ENCODE data around the gene VMO1.

VMO1 gene

DNA sequence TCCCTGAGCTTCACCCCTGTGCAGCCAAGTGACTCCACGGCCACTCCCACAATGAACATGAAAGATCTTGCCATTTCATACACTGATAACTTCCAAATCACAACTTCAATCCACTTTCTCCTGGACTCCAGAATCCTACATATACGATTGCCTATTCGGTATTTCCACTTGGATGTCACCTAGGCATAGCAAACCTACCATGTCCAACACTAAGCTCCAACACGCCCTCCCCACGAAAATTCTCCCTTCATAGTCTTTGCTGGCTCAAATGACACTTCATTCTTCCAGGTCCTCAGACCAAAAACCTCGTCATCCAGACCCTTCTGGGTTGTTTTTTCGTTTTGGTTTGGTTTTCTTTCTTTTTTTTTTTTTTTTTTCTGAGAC, 4.5 kb upstream of the VMO1 start:
- Histone ChIP-seq H3K4me3 (ENCODE audit: low read length) (peak overlapping the region; percentile 33), H3K36me3 (ENCODE audit: control insufficient read depth, insufficient read depth, low read length) (no peaks in the 10 kb centered on the region), H3K4me1 (ENCODE audit: control insufficient read depth, insufficient read depth, low read length) (peaks cover 40% of the 10 kb centered on the region), H3K9me3 (ENCODE audit: control insufficient read depth, low read length) (no peaks in the 10 kb centered on the region), H3K9ac (ENCODE audit: low read length) (peak overlapping the region; percentile 84), H3K27me3 (ENCODE audit: control insufficient read depth, insufficient read depth, low read length) (no peaks in the 10 kb centered on the region)

- peak overlapping the region; percentile 77 for H3K4me3 ChIP-seq (ENCODE audit: low read length)
- H3K4me1 ChIP-seq (ENCODE audit: control insufficient read depth, insufficient read depth, low read length): peaks cover 43% of the 10 kb centered on the region
- H3K36me3 ChIP-seq (ENCODE audit: control insufficient read depth, insufficient read depth, low read length): no peaks in the 10 kb centered on the region
- no peaks in the 10 kb centered on the region for H3K9me3 ChIP-seq (ENCODE audit: control insufficient read depth, low read length)
- H3K27me3 ChIP-seq (ENCODE audit: control insufficient read depth, insufficient read depth, low read length): no peaks in the 10 kb centered on the region
- peak overlapping the region; percentile 84 for H3K9ac ChIP-seq (ENCODE audit: low read length)
Measured at GRCh38 chr17:4789951-4790704, 4.0 kb upstream of the VMO1 start.

DNA sequence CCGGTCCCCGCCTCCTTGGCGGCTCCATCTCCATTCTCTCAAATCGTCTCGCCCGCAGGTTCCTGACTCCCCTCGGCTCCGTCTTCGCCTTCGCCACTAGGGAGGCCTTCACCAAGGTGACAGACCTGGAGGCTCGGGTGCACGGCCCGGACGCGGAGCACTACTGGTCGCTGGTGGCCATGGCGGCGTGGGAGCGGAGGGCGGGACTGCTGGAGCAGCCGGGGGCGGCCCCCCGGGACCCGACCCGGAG, 3.5 kb upstream of the VMO1 start:
- no peaks in the 10 kb centered on the region for H3K27me3 ChIP-seq (ENCODE audit: control insufficient read depth, insufficient read depth, low read length)
- H3K36me3 ChIP-seq (ENCODE audit: control insufficient read depth, insufficient read depth, low read length): no peaks in the 10 kb centered on the region
- H3K9ac ChIP-seq (ENCODE audit: low read length): peak overlapping the region; percentile 84
- H3K4me3 ChIP-seq (ENCODE audit: low read length): peak overlapping the region; percentile 77
- no peaks in the 10 kb centered on the region for H3K9me3 ChIP-seq (ENCODE audit: control insufficient read depth, low read length)
- H3K4me1 ChIP-seq (ENCODE audit: control insufficient read depth, insufficient read depth, low read length): peaks cover 43% of the 10 kb centered on the region

GRCh38 chr17:4788807-4789700, 2.9 kb upstream of the VMO1 start, which contains the start of gene GLTPD2:
Gene GLTPD2 (plus strand): TSS chr17:4788964. CDS start chr17:4789012, 48 bp downstream.
- H3K4me1 ChIP-seq (ENCODE audit: control insufficient read depth, insufficient read depth, low read length): peaks cover 43% of the 10 kb centered on the region
- H3K9me3 ChIP-seq (ENCODE audit: control insufficient read depth, low read length): no peaks in the 10 kb centered on the region
- H3K36me3 ChIP-seq (ENCODE audit: control insufficient read depth, insufficient read depth, low read length): no peaks in the 10 kb centered on the region
- peak within 1 kb of the TSS; percentile 84 for H3K9ac ChIP-seq (ENCODE audit: low read length)
- H3K27me3 ChIP-seq (ENCODE audit: control insufficient read depth, insufficient read depth, low read length): no peaks in the 10 kb centered on the region
- peak within 1 kb of the TSS; percentile 77 for H3K4me3 ChIP-seq (ENCODE audit: low read length)

GRCh38 chr17:4788159-4788806, 2.1 kb upstream of the VMO1 start:
- H3K9me3 ChIP-seq (ENCODE audit: control insufficient read depth, low read length): no peaks in the 10 kb centered on the region
- H3K9ac ChIP-seq (ENCODE audit: low read length): no peak overlapping the region
- no peak overlapping the region for H3K4me3 ChIP-seq (ENCODE audit: low read length)
- peaks cover 43% of the 10 kb centered on the region for H3K4me1 ChIP-seq (ENCODE audit: control insufficient read depth, insufficient read depth, low read length)
- no peaks in the 10 kb centered on the region for H3K36me3 ChIP-seq (ENCODE audit: control insufficient read depth, insufficient read depth, low read length)
- no peaks in the 10 kb centered on the region for H3K27me3 ChIP-seq (ENCODE audit: control insufficient read depth, insufficient read depth, low read length)

DNA sequence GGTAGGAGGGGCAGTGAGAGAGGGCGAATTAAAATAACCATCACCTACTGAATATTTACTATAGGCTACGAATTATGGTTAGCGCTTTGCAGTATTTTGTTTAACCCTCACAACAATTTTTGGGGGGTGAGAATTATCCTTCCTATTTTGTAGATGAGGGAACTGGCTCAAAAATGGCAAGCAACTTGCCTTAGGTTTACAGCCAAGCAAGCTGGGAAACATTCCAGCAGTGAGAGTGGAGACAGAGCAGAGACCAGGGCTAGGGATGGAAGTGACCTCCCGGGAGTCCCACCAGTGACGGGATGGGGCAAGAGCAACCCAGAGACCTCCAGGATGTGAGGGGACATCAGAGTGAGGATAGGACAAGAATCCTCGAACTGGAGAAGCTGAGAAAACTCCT, 352 bp upstream of the VMO1 start:
- H3K4me1 ChIP-seq (ENCODE audit: control insufficient read depth, insufficient read depth, low read length): peaks cover 43% of the 10 kb centered on the region
- no peaks in the 10 kb centered on the region for H3K27me3 ChIP-seq (ENCODE audit: control insufficient read depth, insufficient read depth, low read length)
- no peak overlapping the region for H3K4me3 ChIP-seq (ENCODE audit: low read length)
- H3K9ac ChIP-seq (ENCODE audit: low read length): peak overlapping the region; percentile 2
- H3K9me3 ChIP-seq (ENCODE audit: control insufficient read depth, low read length): no peaks in the 10 kb centered on the region
- H3K36me3 ChIP-seq (ENCODE audit: control insufficient read depth, insufficient read depth, low read length): no peaks in the 10 kb centered on the region

DNA sequence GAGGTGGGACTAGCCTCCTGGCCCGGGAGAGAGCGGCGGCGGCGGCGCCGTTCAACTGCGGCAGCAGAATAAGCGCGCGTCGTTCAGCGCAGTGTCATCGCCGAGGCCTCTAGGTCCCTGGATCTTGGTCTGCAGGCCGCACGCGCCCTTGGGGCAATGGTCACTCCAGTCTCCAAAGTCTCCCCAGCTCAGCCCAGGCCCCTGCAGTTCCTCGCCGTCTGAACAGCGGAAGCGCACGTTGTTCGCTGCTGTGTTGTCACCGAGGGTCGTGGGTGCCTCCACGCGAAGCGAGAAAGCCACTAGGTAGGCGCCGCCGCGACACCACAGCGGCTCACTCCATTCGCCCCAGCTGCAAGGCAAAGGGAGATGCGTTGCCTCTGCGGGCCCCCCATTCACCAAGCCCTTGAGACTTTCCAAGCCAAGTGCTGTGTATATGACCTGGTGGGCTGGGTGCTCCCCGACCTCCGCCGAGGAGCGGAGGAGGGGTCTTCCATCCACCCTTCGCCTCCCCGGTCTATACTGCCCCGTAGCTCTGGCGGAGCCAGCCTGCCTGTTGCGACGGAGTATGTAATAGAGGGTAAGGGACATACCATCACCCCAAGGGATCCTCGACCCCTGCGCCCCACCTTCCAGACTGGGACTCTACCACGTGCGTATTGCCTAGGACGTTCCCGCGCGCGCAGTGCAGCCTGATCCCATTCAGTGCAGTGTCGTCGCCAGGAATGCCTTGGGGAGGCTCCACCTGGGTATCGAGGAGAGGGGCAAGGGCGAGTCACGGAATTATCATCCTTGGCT, 656 bp downstream of the VMO1 start:
- Histone ChIP-seq H3K36me3 (ENCODE audit: control insufficient read depth, insufficient read depth, low read length) (no peaks in the 10 kb centered on the region), H3K4me3 (ENCODE audit: low read length) (no peak overlapping the region), H3K4me1 (ENCODE audit: control insufficient read depth, insufficient read depth, low read length) (peaks cover 41% of the 10 kb centered on the region), H3K27me3 (ENCODE audit: control insufficient read depth, insufficient read depth, low read length) (no peaks in the 10 kb centered on the region), H3K9me3 (ENCODE audit: control insufficient read depth, low read length) (no peaks in the 10 kb centered on the region), H3K9ac (ENCODE audit: low read length) (no peak overlapping the region)

DNA sequence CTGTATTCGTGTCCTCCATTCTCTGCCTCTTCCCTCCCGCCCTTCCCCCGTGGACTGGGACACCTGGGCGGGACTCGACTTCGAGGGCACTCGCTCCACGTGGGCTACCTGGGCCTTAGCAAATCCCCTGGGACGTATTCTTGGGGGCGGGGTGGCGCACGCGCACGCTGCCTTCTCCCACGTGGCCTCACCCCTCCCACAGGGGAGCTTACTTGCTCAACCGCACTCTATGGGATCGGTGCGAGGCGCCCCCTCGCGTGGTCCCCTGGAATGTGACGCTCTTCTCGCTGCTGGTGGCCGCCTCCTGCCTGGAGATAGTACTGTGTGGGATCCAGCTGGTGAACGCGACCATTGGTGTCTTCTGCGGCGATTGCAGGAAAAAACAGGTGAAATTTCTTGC, 3.5 kb downstream of the VMO1 start:
- Histone ChIP-seq H3K4me1 (ENCODE audit: control insufficient read depth, insufficient read depth, low read length) (peaks cover 22% of the 10 kb centered on the region), H3K9ac (ENCODE audit: low read length) (no peak overlapping the region), H3K4me3 (ENCODE audit: low read length) (no peak overlapping the region), H3K36me3 (ENCODE audit: control insufficient read depth, insufficient read depth, low read length) (no peaks in the 10 kb centered on the region), H3K27me3 (ENCODE audit: control insufficient read depth, insufficient read depth, low read length) (no peaks in the 10 kb centered on the region), H3K9me3 (ENCODE audit: control insufficient read depth, low read length) (no peaks in the 10 kb centered on the region)

DNA sequence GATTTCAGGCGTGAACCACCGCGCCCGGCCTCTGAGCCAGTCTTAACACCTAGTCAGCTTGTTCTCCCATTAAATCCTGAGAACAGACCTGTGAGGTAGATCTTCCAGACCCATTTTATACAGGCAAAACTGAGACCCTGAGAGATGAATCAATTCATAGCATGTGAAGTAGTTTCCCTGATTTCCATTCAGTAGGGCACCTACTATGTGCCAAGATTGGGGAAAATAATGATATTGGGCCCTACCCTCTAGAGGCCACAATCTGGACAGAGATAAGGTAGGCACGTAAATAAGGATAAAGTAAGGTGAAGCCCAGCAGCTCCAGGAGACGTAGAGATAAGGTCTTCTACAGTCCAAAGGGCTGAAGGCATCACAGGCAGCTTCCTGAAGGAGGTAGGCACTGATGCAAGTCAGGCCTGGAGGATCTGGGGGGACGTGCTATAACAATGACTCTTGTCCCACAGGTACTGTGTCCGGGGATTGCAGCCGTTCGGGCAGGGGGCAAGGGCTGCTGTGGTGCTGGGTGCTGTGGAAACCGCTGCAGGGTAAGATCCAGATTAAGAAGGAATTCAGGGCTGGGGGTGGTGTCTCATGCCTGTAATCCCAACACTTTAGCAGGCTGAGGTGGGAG, 5.7 kb downstream of the VMO1 start:
- Histone ChIP-seq H3K9me3 (ENCODE audit: control insufficient read depth, low read length) (no peaks in the 10 kb centered on the region), H3K36me3 (ENCODE audit: control insufficient read depth, insufficient read depth, low read length) (no peaks in the 10 kb centered on the region), H3K9ac (ENCODE audit: low read length) (no peak overlapping the region), H3K4me3 (ENCODE audit: low read length) (no peak overlapping the region), H3K4me1 (ENCODE audit: control insufficient read depth, insufficient read depth, low read length) (peaks cover under 1% of the 10 kb centered on the region), H3K27me3 (ENCODE audit: control insufficient read depth, insufficient read depth, low read length) (no peaks in the 10 kb centered on the region)

DNA sequence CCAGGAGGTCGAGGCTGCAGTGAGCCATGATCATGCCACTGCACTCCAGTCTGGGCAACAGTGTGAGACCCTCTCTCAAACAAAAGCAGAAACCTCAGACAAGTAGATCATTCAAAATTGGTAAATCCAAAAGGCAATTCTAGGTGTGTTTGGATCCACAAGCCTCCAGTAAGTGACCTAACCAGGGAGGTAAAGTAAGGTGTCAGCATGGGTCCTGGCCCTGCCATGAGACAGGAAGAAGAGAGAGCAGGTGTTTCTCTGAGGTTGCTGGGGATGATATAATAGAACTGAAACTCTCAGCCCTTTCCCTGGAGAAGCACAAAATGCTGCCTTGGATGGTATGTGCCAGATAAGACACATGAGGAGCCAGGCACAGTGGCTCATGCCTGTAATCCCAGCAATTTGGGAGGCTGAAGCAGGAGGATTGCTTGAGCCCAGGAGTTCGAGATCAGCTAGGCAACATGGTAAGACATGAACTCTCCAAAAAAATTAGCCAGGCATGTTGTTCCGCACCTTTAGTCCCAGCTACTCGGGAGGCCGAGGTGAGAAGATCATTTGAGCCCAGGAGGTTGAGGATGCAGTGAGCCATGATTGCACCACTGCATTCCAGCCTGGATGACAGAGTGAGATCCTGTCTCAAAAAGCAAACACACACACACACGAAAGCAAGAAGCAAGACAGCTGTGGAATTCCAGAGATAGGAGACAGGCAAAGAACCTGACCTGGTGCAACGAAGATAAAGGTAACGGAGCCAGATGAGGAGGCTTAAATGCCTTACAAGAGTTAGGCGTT, 8.0 kb downstream of the VMO1 start:
- H3K4me3 ChIP-seq (ENCODE audit: low read length): no peak overlapping the region
- H3K9me3 ChIP-seq (ENCODE audit: control insufficient read depth, low read length): no peaks in the 10 kb centered on the region
- H3K27me3 ChIP-seq (ENCODE audit: control insufficient read depth, insufficient read depth, low read length): no peaks in the 10 kb centered on the region
- no peak overlapping the region for H3K9ac ChIP-seq (ENCODE audit: low read length)
- no peaks in the 10 kb centered on the region for H3K36me3 ChIP-seq (ENCODE audit: control insufficient read depth, insufficient read depth, low read length)
- peaks cover 6% of the 10 kb centered on the region for H3K4me1 ChIP-seq (ENCODE audit: control insufficient read depth, insufficient read depth, low read length)

DNA sequence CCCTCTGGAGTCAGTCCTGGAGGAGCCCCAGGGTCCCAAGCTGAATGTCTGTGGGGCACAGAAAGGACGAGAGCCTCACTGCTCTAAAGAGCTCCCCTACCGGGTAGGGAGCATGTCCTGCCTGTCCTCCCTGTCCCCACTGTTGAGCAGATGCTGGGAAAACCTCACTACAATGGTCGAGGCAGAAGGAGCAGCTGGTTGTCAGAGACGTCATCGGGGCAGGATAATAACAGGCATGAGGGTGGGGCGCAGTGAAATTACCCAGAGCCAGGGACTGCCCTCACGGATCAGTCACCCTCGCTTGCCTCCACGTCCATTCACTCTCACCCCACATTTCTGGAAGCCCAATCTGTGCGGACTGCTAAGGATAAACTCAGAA, 13.9 kb downstream of the VMO1 start:
- H3K9ac ChIP-seq (ENCODE audit: low read length): peak overlapping the region; percentile 84
- no peaks in the 10 kb centered on the region for H3K9me3 ChIP-seq (ENCODE audit: control insufficient read depth, low read length)
- H3K36me3 ChIP-seq (ENCODE audit: control insufficient read depth, insufficient read depth, low read length): no peaks in the 10 kb centered on the region
- peaks cover 43% of the 10 kb centered on the region for H3K4me1 ChIP-seq (ENCODE audit: control insufficient read depth, insufficient read depth, low read length)
- H3K27me3 ChIP-seq (ENCODE audit: control insufficient read depth, insufficient read depth, low read length): no peaks in the 10 kb centered on the region
- H3K4me3 ChIP-seq (ENCODE audit: low read length): peak overlapping the region; percentile 34
